Activated naive CD4-positive, alpha-beta T cell treated with Interleukin-2 at 50 U/mL for 16 hours (primary cell): ENCODE results near the gene OR2Z1.

ENCODE experiments used
- DNase-seq: peaks from one replicate; pipeline ENCODE4 v3.0.0-alpha.2; 2020

Gene OR2Z1, protein sequence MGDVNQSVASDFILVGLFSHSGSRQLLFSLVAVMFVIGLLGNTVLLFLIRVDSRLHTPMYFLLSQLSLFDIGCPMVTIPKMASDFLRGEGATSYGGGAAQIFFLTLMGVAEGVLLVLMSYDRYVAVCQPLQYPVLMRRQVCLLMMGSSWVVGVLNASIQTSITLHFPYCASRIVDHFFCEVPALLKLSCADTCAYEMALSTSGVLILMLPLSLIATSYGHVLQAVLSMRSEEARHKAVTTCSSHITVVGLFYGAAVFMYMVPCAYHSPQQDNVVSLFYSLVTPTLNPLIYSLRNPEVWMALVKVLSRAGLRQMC

DNA sequence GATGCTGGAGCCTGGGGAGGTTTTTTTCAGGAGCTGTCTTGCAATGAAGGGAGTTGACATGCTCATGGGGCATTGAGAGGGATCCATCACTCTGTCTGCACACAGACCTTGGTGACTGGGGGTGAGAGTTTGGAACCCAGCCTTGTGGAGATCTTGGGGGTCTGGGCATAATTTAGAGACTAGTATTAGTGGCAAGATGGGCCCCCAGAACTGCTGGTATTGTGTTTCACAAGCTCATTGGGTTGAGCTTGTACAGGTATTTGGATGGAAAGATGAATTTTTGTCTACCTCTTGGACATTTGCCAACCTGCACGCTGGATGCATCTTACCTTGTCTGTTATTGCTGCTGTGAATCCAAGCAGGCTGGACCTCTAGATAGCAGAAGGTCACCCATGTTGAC lies at the start of gene OR2Z1:
Gene OR2Z1 (plus strand): TSS at position 301 of the 400 bp plus-strand sequence. CDS start 9,395 bp downstream, outside the sequence.
- no peak for DNase-seq

DNA sequence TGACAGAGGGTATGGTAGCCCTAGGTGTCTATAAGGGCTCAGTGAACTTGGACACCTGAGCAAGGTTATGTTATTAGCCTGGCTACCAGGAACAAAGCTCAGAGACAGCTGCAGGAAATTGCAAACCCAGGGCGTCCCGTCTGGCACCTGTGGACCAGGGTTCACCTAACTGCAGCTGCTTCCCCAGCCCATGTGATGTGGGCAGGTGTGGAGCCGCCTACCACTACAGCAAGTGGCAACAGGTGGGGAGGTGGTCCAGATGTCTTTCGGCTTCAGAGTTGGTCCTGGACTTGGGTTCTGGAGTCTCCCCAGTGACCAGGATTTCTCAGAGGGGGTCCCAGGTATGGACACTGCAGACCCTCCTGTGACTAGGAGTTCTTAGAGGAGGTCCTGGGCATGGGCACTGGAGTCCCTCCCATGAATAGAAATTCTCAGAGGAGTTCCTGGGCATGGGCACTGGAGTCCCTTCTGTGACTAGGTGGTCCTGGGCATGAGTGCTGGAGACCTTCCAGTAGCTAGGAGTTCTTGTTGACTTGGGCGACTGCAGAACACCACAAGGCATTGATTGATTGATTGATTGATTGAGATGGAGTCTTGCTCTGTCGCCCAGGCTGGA lies 48.0 kb upstream of the OR2Z1 start:
- DNase-seq, result no peak

DNA sequence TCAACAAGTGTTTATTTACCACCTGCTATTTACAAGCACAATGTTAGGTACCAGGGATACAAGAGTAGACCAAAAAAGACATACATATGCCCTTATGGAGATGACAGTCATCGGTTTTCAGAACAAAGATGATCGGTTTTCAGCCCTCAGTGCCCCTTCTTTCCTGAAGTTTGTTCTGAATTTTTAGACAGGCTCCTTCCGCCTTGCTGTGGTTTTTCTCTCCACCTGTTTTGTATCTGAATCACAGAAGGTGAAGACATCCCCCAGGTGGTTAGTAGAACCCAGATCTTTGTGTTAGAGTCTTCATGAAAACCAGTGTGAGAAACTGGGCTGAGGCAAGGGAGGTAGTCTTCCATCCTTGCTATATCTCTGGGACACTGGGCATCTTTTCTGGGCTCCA lies 46.4 kb upstream of the OR2Z1 start:
- no peak for DNase-seq

DNA sequence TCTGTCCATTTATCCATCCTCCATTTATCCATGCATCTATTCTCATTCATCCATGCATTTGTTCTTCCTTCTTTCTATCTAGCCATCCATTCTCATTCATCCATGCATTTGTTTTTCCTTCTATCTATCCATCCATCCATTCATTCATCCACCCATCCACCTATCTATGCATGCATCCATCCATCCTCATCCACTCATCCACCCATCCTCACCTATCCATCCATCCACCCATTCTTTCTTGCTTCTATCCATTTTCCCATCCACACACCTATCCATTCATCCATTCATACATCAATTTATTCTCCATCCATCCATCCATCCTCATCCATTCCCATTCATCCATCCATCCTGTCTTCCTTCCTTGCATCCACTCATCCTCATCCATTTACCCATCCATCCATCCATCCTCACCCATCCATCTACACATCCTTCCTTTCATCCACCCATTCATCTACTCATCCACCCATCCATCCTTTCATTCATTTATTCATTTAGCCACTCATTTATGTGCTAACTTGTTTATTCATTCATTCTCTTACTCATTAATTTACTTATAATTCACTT lies 43.1 kb upstream of the OR2Z1 start:
- no peak for DNase-seq

DNA sequence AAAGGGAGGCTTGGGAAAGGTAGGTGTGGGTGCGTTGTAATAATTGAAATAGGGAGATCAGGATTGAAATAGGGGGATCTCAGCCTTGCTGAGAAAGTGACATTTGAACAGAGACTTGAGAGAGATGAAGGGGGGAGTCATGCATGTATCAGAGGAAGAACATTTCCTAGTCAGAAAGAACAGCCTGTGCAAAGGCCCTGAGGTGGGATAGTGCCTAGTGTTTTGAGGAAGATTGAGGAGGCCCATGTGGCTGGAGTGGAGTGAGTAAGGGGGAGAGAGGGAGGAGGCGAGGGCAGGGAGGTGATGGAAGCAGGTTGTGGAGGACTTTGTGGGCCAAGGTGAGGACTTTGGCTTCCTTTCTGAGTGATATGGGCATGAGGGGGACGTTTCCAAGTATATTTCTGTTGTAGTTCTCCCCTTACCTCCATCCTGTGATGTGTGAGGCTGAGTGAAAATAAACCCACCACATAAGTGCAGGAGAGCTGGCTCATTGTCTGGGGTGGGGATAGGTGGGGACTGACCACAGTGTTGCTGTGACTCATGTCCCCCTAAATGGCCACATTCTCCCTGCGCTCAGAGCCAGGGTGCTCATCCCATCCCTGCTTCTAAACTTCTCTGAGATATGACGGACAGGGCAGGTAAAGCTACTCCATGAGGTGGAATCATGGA lies 40.6 kb upstream of the OR2Z1 start:
- DNase-seq, result no peak

DNA sequence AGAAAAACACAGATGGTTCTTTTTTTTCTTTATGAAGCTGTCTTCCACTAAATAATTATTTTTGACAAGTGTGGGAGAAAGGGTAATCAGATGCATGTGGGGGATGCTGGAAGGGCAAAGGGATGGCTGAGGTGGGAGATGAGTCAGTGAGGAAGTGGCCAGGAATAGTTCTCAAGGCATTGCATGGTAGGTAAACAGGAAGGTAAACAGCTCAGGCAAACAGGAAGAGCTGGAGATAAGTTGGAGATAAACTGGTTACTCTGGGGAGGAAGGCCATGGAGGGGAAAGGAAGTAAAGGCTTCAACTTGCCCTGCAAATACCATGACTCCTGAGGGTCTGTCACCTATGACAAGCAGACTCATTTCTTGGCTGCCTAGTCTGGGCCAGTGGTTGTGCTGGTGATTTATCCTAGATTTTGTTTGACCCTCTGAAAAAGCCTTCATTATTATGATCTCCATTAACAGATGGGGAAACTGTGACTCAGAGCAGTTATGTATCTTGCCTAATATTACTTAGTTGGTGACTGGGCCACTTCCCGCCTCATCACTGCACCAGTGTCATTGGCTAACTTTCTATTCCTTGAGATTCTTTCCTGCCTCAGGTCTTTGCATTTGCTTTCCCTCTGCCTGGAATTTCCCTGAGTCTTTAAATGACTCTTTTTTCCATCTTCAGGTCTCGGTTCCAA lies 39.9 kb upstream of the OR2Z1 start:
- DNase-seq, result no peak

DNA sequence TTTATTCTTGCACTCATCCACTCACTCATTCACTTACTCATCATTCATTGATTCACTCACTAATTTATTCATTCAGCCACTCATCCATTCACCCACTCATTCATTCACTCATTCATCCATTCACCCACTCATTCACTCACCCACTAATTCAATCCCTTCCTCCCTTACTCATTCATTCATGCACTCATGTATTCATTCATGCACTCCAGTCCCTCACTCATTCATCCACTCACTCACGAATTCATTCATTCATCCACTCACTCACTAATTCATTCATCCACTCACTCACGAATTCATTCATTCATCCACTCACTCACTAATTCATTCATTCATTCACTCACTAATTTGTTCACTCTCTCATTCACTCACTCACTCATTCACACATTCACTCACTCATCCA lies 39.0 kb upstream of the OR2Z1 start:
- no peak for DNase-seq

DNA sequence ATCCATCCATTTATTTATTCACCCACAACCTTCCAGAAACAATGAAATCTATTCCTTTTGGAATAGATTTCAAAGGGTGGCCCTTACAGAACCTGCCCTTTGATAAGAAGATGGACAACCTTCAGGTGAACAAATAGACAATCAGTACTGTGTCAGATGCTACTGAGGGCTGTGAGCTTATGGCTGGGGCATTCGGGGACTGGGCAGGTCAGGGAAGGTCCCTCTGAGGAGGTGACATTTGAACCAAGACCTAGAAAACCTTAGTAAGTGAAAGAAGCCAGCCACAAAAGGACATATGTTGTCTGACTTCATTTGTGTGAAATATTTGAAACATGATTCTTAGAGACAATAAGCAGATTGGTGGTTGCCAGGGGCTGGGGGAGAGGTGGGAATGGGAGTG lies 38.5 kb upstream of the OR2Z1 start:
- no peak for DNase-seq

DNA sequence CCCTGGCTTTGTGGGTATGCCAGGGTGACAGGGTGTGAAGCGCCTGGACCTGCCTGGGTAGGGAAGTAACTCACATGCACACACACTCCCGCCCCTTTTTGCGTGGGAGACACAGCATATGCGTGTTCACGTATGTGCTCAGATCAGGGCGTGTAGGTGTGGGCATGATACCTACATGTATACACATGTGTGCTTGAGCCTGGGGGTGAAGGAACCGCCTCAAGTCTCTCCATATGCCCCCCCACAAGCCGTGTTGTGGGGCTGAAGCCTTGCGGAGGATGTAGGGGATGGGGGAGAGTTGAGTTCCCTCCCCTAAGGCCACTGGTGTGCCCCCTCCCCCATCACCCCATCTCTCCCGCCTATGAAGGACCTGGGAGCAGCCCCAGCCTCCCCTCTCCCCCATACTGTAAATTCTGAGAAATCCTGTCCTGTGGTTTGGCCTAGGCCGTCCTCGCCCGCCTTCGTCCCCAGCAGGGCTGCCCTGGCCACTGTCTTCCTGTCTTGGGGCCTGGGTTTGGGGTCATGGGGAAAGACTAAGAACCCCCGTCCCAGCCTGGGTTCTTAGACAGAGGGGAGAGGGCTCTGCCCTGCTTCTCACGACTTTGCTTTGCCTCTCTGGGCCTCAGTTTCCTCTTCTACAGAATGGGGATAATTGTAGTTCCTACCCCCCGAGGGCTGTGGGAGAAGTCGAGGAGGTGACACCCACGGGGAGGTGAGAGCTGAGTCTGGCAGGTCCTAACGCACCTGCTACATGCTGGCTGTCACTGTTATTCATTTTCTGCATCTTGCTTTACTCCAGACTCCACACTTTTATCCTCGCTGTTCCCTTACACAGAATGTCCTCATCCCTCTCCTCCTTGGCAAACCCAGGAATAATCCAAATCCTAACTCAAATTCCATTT lies 37.2 kb upstream of the OR2Z1 start:
- DNase-seq, result no peak

DNA sequence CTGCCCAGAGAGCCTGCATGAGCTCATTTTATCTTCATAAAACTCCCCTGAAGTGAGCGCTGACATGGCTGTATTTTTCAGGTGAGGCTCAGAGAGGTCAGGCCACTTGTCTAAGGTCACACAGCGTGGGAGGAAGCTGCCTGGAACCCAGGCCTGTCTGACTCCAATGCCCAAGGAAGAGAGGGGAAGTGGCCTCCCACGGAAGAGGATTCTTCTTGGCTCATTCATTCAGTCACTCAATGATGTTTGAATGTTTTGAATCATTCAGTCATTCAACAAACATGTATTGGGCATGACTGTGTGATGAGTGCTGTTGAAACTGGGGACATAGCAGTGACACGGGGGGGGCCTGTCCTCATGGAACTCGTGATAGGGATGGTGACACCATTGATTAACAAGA lies 34.9 kb upstream of the OR2Z1 start:
- DNase-seq, result no peak

DNA sequence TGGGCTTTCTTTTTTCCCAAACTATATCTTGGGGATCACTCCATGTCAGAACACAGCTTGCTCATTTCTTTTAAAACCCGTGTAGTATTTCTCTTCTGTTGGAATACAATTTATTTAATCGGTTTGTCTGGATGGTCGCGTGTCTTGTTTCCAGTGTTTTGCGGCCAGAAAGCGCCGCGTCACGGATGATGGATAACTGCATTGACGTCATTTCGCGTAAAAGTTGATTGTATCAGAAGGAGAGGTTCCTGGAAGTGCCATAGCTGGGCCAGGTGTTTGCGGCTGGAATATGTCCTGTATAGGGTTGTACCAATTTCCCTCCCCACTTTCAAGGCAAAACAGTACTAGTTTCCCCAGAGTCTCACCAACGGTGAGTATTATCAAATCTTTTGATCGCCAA lies 32.5 kb upstream of the OR2Z1 start:
- no peak for DNase-seq

DNA sequence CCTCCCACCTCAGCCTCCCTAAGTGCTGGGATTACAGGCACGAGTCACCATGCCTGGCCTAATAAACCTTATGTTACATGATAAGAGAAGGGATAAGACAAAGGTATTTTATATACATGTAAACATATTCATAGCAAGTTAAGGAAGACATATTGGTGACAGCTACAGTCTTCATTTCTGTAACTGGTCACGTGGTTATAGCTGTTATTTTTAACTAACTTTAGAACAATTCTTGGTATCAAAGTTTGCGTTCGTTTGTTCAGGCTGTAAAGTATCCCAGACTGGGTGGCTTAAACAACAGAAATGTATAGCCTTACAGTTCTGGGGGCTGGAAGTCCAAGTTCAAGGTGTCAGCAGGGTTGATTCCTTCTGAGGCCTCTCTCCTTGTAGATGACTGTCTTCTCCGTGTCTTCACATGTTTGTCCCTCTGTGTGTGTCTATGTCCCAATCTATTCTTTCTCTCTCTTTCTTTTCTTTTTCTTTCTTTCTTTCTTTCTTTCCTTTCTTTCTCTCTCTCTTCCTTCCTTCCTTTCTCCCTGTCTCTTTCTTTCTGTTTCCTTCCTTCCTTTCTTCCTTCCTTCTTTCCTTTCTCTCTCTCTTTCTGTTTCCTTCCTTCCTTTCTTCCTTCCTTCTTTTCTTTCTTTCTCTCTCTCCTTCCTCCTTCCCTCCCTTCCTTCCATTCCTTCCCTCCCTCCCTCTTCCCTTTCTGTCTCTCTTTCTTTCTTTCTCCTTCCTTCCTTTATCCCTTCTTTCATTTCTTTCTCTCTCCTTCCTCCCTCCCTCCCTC lies 30.5 kb upstream of the OR2Z1 start:
- no peak for DNase-seq

DNA sequence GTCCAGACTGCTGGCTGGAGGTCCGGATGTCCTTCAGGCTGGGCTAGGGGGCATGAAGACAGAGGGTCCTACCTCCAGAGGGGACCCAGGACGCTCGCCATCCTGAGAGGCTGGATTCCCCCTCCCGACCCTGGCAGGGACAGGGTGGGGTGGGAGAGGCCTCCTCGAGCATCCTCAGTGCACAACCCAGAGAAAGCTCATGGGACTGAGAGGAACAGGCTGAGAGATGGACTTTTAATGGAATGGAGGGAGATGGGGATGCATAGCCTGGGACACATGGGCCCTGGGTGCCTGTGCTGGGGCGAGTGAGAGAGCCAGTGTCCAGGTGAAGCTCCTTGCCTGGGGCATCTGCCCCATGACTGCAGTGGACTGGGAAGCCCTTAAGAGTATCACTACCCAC lies 25.9 kb upstream of the OR2Z1 start:
- no peak for DNase-seq

DNA sequence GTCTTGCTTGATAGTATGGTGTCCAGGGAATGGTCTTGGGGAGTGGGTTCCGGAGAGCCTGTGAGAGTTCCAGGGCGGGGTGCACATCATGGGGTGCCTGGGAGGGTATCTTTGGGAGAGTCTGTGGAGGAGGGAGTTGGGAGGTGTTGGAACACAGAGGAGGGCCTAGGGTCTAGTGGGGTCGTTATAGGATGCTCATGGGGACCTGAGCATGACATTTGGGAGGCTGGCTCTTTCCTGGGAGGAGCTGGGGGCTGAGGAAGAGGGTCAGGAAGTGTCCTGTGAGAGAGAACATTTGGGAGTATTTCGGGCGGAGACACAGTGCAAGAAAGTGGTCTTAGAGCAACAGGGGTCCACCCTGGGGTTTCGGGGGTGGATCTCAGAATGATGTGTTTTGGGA lies 25.5 kb upstream of the OR2Z1 start:
- no peak for DNase-seq

DNA sequence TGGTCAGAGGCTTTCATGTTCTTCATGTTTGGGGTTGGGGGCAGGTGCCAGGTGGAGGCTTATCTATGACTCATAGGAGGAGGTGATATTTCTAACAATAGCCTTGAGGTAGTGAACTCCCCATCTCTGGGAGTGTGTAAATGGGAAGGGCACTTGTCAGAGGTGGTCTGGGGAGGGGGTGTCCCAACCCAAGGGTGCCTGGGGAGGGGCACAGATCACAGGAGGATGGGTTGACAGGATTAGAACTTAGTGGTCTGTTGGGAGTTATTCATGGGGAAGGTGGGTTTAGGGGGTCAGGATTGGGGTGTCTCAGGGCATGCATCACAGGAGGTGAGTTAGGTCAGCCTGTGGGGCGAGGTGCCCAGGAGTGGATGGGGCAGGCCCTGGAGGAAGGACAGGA lies 24.4 kb upstream of the OR2Z1 start:
- peak; percentile 15 for DNase-seq

DNA sequence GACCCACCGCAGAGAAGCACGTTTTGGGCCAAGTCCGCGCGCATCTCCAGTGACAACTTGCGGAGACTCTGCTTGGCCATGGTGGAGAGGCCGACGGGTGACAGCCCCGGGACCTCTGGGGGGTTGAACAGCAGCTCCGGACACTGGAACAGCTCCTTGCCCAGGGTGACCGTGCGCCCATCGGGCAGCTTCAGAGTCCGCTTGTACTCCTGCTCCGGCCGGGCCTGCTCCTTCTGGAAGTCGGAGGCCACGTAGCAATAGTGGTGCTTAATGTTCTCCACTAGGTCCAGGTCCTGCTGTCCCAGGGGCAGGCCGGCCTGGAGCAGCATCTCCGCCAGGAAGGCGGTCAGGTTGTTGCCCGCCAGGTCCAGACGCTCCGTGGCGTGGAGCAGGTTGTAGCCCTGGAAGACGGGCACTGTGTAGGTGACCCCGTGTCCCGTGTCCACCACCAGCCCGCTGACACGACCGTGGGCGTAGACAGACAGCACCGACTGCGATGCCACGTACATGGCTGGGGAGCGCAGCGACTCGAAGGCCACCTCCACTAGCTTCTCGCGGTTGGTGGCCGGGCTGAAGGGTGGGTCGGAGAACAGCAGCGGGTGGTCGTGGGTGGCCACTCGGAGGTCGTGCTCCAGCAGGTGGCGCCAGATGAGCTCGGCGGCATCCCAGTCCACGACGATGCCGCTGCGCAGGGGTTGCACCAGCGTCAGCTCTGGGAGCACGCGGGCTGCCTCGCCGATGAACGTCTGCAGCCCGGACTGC lies 23.6 kb upstream of the OR2Z1 start:
- DNase-seq, result no peak

DNA sequence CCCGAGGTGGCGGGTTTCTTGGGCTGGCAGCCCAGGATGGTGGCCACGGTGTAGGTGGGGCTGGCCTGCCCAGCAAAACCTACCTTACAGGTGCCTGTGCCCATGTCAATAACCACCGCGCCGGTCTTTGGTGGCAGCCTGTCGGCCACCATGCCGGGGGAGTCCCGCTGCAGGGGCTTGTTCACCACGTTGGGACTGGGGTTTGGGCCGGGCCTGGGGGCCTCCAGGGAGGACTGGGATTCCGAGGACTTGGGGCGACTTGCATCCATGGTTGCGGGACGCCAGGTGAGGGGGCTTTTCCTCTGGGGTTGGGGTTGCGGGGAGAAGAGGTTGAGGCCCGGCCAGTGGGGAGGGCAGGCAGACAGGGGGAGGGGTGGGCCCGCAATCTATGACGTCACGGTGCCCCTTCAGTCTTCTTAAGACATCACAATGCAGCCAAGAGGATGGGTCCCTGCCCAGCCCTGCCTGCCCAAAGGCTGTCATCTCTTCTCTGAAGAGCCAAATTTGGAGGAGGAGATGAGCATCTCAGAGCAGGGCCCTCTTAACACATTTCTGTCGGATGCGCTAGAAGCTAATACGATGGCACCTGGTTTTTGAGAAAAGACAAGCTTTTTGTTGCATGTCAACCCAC lies 22.9 kb upstream of the OR2Z1 start, which contains the start of gene ACTL9:
Gene ACTL9 (minus strand): TSS at position 363 of the 631 bp plus-strand sequence. CDS start 94 bp downstream, at position 269.
- DNase-seq, result no peak

DNA sequence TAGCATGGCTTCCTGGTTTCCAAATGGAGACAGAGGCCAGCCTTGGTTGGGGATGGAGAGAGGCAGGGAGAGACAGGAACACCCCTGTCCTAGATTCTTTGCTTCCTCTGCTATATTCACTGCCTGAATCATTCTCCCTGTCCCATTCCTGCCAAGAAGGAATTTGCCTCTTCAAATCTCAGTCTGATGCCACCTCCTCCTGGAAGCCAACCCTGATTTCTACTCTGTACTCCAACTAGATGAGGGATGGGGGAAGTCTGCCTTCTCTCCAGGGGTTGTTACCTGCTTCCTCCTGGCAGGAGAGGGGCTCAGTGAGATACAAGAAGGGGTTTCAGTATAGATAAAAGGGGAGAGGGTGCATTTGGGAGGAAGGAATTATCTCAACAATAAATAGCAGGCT lies 21.5 kb upstream of the OR2Z1 start:
- no peak for DNase-seq

DNA sequence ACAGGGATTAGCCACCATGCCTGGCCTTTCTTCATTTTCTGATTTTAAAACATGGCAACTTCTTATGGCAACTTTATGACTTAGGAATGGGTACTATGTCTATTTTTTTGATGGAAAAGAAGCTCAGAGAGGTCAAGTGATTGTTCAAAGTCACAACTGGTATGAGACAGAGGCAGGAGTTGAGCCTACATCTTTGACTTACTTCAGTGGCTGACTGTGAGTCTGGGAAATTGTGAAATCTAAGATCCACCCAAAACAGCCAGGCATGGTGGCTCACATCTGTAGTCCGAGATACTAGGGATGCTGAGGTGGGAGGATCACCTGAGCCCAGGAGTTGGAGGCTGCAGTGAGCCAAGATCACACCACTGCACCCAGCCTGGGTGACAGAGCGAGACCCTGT lies 20.5 kb upstream of the OR2Z1 start:
- DNase-seq, result no peak

DNA sequence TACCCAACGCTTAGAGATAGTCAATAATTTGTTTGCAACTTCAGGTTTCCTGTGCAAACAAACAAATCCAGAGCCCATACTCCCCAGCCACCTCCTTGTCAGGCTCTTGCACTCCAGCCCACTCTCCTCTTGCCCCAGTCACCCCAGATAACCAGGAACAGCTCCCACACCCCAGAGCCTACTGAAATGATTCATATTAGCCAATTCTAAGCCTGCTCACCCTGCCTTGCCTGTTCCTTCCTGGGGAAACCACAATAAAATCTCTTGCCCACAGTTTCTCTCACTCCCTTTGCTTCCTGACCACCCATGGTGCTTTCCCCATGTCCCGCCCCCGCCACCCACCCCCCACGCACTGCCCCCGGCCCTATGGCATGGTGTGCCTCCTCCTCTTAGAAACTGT lies 19.1 kb upstream of the OR2Z1 start:
- DNase-seq, result peak; percentile 42
